IMR-90 (cell line): ENCODE results near the gene EGFL8. TPM values are rescaled to one million over a fixed set of nuclear protein-coding genes. Genes with fewer than 3 reads are reported as not detected.

ENCODE experiments used
- ATAC-seq: fragments of 200-7000 bp; cut with Tn5 transposase; 2 replicates; pipeline ENCODE4 v1.9.1; 2020; ENCODE audit warnings: low read depth, mild to moderate bottlenecking, moderate library complexity
- BruUV-seq: library from RNA; stranded (reverse); fragments of 400-500 nt; replicated peaks from 2 replicates; lab custom pipeline; 2021; lab: Mats Ljungman, UMichigan
- CTCF ChIA-PET: fragments of 300-600 bp; formaldehyde crosslinking; extraction: SDS; loops from one replicate; lab custom pipeline; 2021; ENCODE audit warnings: antibody characterized with exemption; lab: Yijun Ruan, JAX
- POLR2A ChIA-PET: fragments of 300-600 bp; sonication (Branson Sonifier 250); formaldehyde crosslinking; loops from one replicate; lab custom pipeline; 2022; ENCODE audit warnings: antibody characterized with exemption; ENCODE audit not compliant: unreplicated experiment; lab: Charles Lee
- DNase-seq: peaks from one replicate; pipeline ENCODE4 v3.0.0; 2013
- H2AFZ ChIP-seq: replicated peaks from 2 replicates; pipeline ENCODE3; 2013; ENCODE audit warnings: low read length, mild to moderate bottlenecking; ENCODE audit not compliant: poor library complexity
- H2AK5ac ChIP-seq: 2 replicates; pipeline ENCODE4 v1.6.1; 2013; ENCODE audit warnings: low read depth, low read length, inconsistent platforms
- H2AK9ac ChIP-seq: replicated peaks from 2 replicates; pipeline ENCODE3; 2013; ENCODE audit warnings: mild to moderate bottlenecking, low read depth, low read length, moderate library complexity; ENCODE audit not compliant: poor library complexity
- H2BK120ac ChIP-seq: 2 replicates; pipeline ENCODE4 v1.6.1; 2013; ENCODE audit warnings: low read depth, low read length, inconsistent platforms
- H2BK15ac ChIP-seq: 3 replicates; pipeline ENCODE4 v1.6.1; 2013; ENCODE audit warnings: low read depth, low read length, inconsistent platforms
- H2BK20ac ChIP-seq: 2 replicates; pipeline ENCODE4 v1.6.1; 2013; ENCODE audit warnings: low read depth, mild to moderate bottlenecking, inconsistent platforms, low read length, moderate library complexity
- H2BK5ac ChIP-seq: 2 replicates; pipeline ENCODE4 v1.6.1; 2013; ENCODE audit warnings: mild to moderate bottlenecking, low read depth, low read length, inconsistent platforms; ENCODE audit not compliant: poor library complexity, severe bottlenecking
- H3K14ac ChIP-seq: replicated peaks from 2 replicates; pipeline ENCODE4 v1.6.1; 2013; ENCODE audit warnings: low read depth, low read length, inconsistent platforms
- H3K18ac ChIP-seq: 2 replicates; pipeline ENCODE4 v1.6.1; 2013; ENCODE audit warnings: low read depth, low read length, control low read depth
- H3K23ac ChIP-seq: 2 replicates; pipeline ENCODE4 v1.6.1; 2013; ENCODE audit warnings: low read depth, low read length, inconsistent platforms
- H3K27ac ChIP-seq: 2 replicates; pipeline ENCODE4 v1.5.1; 2013; ENCODE audit warnings: mild to moderate bottlenecking, control low read depth, low read length; ENCODE audit not compliant: insufficient read depth
- H3K27me3 ChIP-seq: 2 replicates; pipeline ENCODE4 v1.6.1; 2013; ENCODE audit warnings: low read length; ENCODE audit not compliant: control insufficient read depth, insufficient read depth
- H3K36me3 ChIP-seq: 2 replicates; pipeline ENCODE4 v1.6.1; 2013; ENCODE audit warnings: low read length, mixed read lengths; ENCODE audit not compliant: control insufficient read depth, insufficient read depth
- H3K4ac ChIP-seq: 2 replicates; pipeline ENCODE4 v1.6.1; 2013; ENCODE audit warnings: low read depth, low read length, inconsistent platforms
- H3K4me1 ChIP-seq: 2 replicates; pipeline ENCODE4 v1.6.1; 2013; ENCODE audit warnings: low read length, mixed read lengths; ENCODE audit not compliant: control insufficient read depth, insufficient read depth
- H3K4me2 ChIP-seq: 2 replicates; pipeline ENCODE4 v1.6.1; 2013; ENCODE audit warnings: low read depth, mild to moderate bottlenecking, control low read depth, low read length, moderate library complexity
- H3K4me3 ChIP-seq: 2 replicates; pipeline ENCODE4 v1.5.1; 2013; ENCODE audit warnings: low read depth, mild to moderate bottlenecking, control low read depth, low read length, moderate library complexity; ENCODE audit not compliant: insufficient read depth
- H3K56ac ChIP-seq: 2 replicates; pipeline ENCODE4 v1.6.1; 2013; ENCODE audit warnings: low read length, inconsistent platforms; ENCODE audit not compliant: insufficient read depth; ENCODE audit errors: extremely low read depth
- H3K79me1 ChIP-seq, 2 experiments: 2 replicates each; pipeline ENCODE4 v1.6.1; 2013; ENCODE audit warnings: low read length in 2 of 2, inconsistent platforms in 1 of 2, low read depth in 1 of 2
- H3K9ac ChIP-seq: 2 replicates; pipeline ENCODE4 v1.6.1; 2013; ENCODE audit warnings: low read depth, low read length, control low read depth
- H3K9me1 ChIP-seq: 2 replicates; pipeline ENCODE4 v1.6.1; 2013; ENCODE audit warnings: low read length, inconsistent platforms; ENCODE audit not compliant: insufficient read depth
- H3K9me3 ChIP-seq: 2 replicates; pipeline ENCODE4 v1.6.1; 2013; ENCODE audit warnings: low read length; ENCODE audit not compliant: control insufficient read depth, insufficient read depth
- H4K20me1 ChIP-seq: 2 replicates; pipeline ENCODE4 v1.6.1; 2013; ENCODE audit warnings: low read length, inconsistent platforms; ENCODE audit not compliant: insufficient read depth
- H4K5ac ChIP-seq: 2 replicates; pipeline ENCODE4 v1.6.1; 2013; ENCODE audit warnings: mild to moderate bottlenecking, low read depth, low read length, control low read depth
- H4K8ac ChIP-seq, 2 experiments: 2 replicates each; pipeline ENCODE4 v1.6.1; 2013; ENCODE audit warnings: low read depth in 2 of 2, low read length in 2 of 2, control low read depth in 1 of 2, inconsistent platforms in 1 of 2
- H4K91ac ChIP-seq: 2 replicates; pipeline ENCODE4 v1.6.1; 2013; ENCODE audit warnings: low read depth, low read length, inconsistent platforms; ENCODE audit not compliant: insufficient read depth
- BHLHE40 ChIP-seq: fragments of 150-350 bp; IDR thresholded peaks from 2 replicates; pipeline ENCODE4 v1.6.1; 2016; ENCODE audit warnings: mild to moderate bottlenecking, low read depth, low read length
- CTCF ChIP-seq: conservative IDR thresholded peaks from 2 replicates; pipeline ENCODE4 v1.5.1; 2012; ENCODE audit warnings: mild to moderate bottlenecking, low read depth, low read length, improper control_type of control experiment
- MAZ ChIP-seq: IDR thresholded peaks from 2 replicates; pipeline ENCODE4 v1.6.1; 2012; ENCODE audit warnings: low read depth, mild to moderate bottlenecking, low read length, improper control_type of control experiment, moderate library complexity, borderline replicate concordance
- NFE2L2 ChIP-seq: fragments of 150-350 bp; IDR thresholded peaks from 2 replicates; pipeline ENCODE4 v1.6.1; 2016; ENCODE audit warnings: low read depth, mild to moderate bottlenecking, low read length
- POLR2A ChIP-seq: IDR thresholded peaks from 2 replicates; pipeline ENCODE4 v1.6.1; 2012; ENCODE audit warnings: mild to moderate bottlenecking, low read depth, low read length
- RAD21 ChIP-seq: IDR thresholded peaks from 2 replicates; pipeline ENCODE4 v1.6.1; 2012; ENCODE audit warnings: low read length, improper control_type of control experiment
- RCOR1 ChIP-seq: IDR thresholded peaks from 2 replicates; pipeline ENCODE4 v1.6.1; 2012; ENCODE audit warnings: mild to moderate bottlenecking, low read length, improper control_type of control experiment; ENCODE audit not compliant: insufficient replicate concordance
- USF2 ChIP-seq: fragments of 150-350 bp; IDR thresholded peaks from 2 replicates; pipeline ENCODE4 v1.6.1; 2017; ENCODE audit warnings: mild to moderate bottlenecking, antibody characterized with exemption, low read length, low read depth
- WGBS, 2 experiments: methylation state at CpG; one replicate each; pipeline versions ENCODE4 v1.1.5 to v1.1.7; 2013; ENCODE audit warnings: missing lambda C conversion rate in 2 of 2; ENCODE audit not compliant: insufficient read length in 1 of 2; ENCODE audit errors: extremely low coverage in 2 of 2; 5-methylcytosine and 5-hydroxymethylcytosine counted together
- dilution Hi-C: fragments of 300-500 bp; cut with HindIII; formaldehyde crosslinking; loops from one replicate; pipeline ENCODE4 v1.14.3; 2018; ENCODE audit warnings: low sequenced_read_pairs; ENCODE audit not compliant: unreplicated experiment
- in situ Hi-C: fragments of 300-500 bp; cut with MboI; formaldehyde crosslinking; loops from 3 replicates; pipeline ENCODE4 v1.14.3; 2019; ENCODE audit warnings: low sequenced_read_pairs, inconsistent platforms, mixed read lengths
- intact Hi-C: fragments of 100-400 bp; cut with micrococcal nuclease; formaldehyde crosslinking; loops from 2 replicates; pipeline ENCODE4 v1.10.0; 2022
- polyA plus RNA-seq, 3 experiments: library from polyadenylated mRNA; depleted of rRNA; stranded (reverse); fragments of >200 nt; gene quantifications; 2 replicates each; pipeline ENCODE4 v1.2.3, GENCODE V29; 2012; ENCODE audit warnings: low replicate concordance in 1 of 3
- total RNA-seq: library from RNA; depleted of rRNA; stranded (reverse); fragments of >200 nt; gene quantifications from 2 replicates; pipeline ENCODE4 v1.2.3, GENCODE V29; 2012
- TF ChIP-seq, protein P1 (sequence below): fragments of 150-350 bp; IDR thresholded peaks from 2 replicates; pipeline ENCODE4 v1.6.1; 2016; ENCODE audit warnings: low read depth, mild to moderate bottlenecking, low read length, moderate library complexity, borderline replicate concordance

The EGFL8 gene
- total and polyA plus RNA-seq, 2 of the 4 experiments (the other 2 are of a cell fraction), result 0.18 to 4.7 TPM

- Histone ChIP-seq H3K9ac (no peak overlapping the region), H3K4me2 (no peak overlapping the region), H3K18ac (no peak overlapping the region), H3K56ac (no peak overlapping the region), H4K8ac (no peak overlapping the region), H4K91ac (no peak overlapping the region), H2AK5ac (no peak overlapping the region), H3K23ac (no peak overlapping the region), H3K27ac (no peak overlapping the region), H2BK120ac (no peak overlapping the region), H3K14ac (no peak overlapping the region), H2AK9ac (no peak overlapping the region), H3K4me1 (peaks cover 7% of the 10 kb centered on the region; the same call in 1 of the 2 replicates), H4K5ac (no peak overlapping the region), H3K4ac (no peak overlapping the region), H2AFZ (no peak overlapping the region), H3K36me3 (no peaks in the 10 kb centered on the region), H3K4me3 (no peak overlapping the region), H4K20me1 (no peaks in the 10 kb centered on the region), H3K27me3 (0 out of 2 replicates have a peak, but pooled peaks cover 1% of the 10 kb centered on the region), H3K79me1 (no peaks in the 10 kb centered on the region), H2BK20ac (no peak overlapping the region), H2BK15ac (no peak overlapping the region), H3K9me3 (no peaks in the 10 kb centered on the region), H3K9me1 (no peaks in the 10 kb centered on the region; the same call in 1 of the 2 replicates), H2BK5ac (no peak overlapping the region)
- ATAC-seq, result no peak
- ChIA-PET CTCF (no interaction called here), POLR2A (no interaction called here)
- intact Hi-C loops (no loop called here), in situ Hi-C loops (no loop called here), dilution Hi-C loops (no loop called here)
- BruUV-seq, result no TSS peak
- no peak for DNase-seq
- TF ChIP-seq RCOR1 (no peak), POLR2A (no peak), CTCF (no peak), BHLHE40 (no peak), NFE2L2 (no peak), MAZ (no peak), RAD21 (no peak), USF2 (no peak)
- TF ChIP-seq, protein P1, sequence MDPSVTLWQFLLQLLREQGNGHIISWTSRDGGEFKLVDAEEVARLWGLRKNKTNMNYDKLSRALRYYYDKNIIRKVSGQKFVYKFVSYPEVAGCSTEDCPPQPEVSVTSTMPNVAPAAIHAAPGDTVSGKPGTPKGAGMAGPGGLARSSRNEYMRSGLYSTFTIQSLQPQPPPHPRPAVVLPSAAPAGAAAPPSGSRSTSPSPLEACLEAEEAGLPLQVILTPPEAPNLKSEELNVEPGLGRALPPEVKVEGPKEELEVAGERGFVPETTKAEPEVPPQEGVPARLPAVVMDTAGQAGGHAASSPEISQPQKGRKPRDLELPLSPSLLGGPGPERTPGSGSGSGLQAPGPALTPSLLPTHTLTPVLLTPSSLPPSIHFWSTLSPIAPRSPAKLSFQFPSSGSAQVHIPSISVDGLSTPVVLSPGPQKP, result no peak
- no CpG with 5 or more reads among the region's 5 CpGs for WGBS, 2 experiments
These were observed 24.8 kb upstream of the EGFL8 start for GRCh38 chr6:32139590-32139989.
